Epithelial cell of esophagus (primary cell): ENCODE data around the gene FNDC3B.

Source experiments
- DNase-seq: peaks from one replicate; pipeline ENCODE4 v3.0.0; 2010; ENCODE audit warnings: low read depth
- H3K4me3 ChIP-seq: 2 replicates; pipeline ENCODE4 v1.5.1; 2011; ENCODE audit warnings: mild to moderate bottlenecking, low read length, control low read depth
- TF ChIP-seq, protein P1 (sequence below): IDR thresholded peaks from 2 replicates; pipeline ENCODE4 v1.5.1; 2011; ENCODE audit warnings: low read depth, mild to moderate bottlenecking, low read length, control low read depth, inconsistent platforms; ENCODE audit not compliant: insufficient read depth; ENCODE audit errors: missing control alignments

FNDC3B gene

DNA sequence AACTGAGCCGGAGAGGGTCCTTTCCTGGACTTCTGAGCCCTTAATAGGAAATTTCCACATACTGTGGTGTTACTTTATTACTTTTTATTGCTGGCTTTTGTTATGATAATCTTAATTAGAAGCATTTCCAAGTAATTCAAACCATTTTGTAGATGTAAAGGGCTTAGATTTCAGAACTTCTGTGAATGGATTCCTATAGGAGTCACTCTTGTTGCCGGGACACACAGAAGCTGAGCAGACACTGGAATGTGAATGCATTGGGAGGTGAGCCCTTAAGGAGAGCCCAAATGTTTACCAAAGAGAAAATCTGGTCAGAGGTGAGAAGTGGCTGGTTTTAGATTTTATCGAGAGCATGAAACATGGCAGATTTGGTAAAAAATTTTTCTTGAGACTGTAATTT, 87.4 kb downstream of the FNDC3B start:
- DNase-seq: no peak
- H3K4me3 ChIP-seq: no peak overlapping the region
- TF ChIP-seq, protein P1, sequence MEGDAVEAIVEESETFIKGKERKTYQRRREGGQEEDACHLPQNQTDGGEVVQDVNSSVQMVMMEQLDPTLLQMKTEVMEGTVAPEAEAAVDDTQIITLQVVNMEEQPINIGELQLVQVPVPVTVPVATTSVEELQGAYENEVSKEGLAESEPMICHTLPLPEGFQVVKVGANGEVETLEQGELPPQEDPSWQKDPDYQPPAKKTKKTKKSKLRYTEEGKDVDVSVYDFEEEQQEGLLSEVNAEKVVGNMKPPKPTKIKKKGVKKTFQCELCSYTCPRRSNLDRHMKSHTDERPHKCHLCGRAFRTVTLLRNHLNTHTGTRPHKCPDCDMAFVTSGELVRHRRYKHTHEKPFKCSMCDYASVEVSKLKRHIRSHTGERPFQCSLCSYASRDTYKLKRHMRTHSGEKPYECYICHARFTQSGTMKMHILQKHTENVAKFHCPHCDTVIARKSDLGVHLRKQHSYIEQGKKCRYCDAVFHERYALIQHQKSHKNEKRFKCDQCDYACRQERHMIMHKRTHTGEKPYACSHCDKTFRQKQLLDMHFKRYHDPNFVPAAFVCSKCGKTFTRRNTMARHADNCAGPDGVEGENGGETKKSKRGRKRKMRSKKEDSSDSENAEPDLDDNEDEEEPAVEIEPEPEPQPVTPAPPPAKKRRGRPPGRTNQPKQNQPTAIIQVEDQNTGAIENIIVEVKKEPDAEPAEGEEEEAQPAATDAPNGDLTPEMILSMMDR: no peak

DNA sequence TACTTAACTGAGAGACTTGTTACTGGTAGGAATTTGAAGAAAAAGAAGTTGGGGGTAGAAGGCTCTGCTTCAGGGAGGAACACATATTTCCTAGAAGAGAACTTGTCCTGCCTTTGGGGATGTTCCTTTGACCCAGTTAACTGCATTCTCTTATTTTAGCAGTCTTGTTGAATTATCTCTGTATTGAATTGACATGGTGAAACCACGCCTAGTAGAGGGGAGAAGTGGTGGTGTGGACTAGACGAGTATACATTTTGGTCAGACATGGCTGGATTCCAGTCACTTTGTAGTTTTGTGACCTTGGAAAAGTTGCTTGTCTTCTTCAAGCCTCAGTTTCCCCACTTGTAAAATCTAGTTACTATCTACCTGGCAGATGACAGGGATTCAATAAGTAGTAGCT, 87.8 kb downstream of the FNDC3B start:
- no peak for DNase-seq
- TF ChIP-seq, protein P1: no peak
- no peak overlapping the region for H3K4me3 ChIP-seq

DNA sequence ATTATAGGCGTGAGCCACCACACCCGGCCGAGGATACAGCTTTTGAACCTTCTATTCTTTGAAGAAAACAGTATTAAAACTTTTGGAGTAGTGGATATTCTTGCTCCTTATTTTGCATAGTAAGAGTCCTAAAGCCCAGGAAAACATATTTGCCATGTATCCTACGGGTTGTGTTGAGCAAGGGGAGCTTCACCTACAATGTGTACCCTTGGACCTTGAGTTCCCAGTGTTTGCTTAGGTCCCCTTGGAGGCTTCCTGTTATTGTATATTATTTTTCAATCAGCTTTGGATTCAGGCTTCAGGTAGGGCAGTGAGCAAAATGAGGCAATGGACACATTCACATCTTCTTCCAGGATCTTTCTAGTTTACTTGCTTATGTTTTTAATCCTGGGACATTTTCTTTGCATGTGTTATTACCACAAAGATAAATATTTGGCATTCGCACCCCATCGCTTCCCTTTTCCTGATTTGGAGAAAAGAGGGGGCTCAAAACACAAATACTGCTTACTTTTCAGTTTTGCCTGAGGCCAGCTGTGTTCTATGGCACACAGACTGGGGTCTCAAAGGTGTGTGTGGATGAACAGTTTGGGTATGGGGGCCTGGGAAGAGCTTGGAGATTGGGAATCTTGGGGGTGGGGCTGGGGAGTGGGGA, 88.7 kb downstream of the FNDC3B start:
- TF ChIP-seq, protein P1: no peak
- no peak for DNase-seq
- no peak overlapping the region for H3K4me3 ChIP-seq

DNA sequence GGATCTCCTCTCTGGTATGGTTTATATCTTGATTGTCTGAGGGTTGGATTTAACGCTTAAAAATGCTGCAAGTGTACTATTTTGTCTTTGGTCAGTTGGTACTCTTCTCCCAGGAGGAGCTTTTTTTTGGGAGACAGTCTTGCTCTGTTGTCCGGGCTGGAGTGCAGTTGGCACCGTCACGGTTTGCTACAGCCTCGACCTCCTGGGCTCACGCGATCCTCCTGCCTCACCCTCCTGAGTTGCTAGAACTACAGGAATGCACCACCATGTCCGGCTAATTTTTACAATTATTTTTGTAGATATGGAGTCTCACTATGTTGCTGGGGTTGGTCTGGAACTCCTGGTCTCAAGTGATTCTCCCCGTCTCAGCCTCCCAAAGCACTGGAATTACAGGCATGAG, 89.5 kb downstream of the FNDC3B start:
- H3K4me3 ChIP-seq: no peak overlapping the region
- TF ChIP-seq, protein P1: no peak
- no peak for DNase-seq

DNA sequence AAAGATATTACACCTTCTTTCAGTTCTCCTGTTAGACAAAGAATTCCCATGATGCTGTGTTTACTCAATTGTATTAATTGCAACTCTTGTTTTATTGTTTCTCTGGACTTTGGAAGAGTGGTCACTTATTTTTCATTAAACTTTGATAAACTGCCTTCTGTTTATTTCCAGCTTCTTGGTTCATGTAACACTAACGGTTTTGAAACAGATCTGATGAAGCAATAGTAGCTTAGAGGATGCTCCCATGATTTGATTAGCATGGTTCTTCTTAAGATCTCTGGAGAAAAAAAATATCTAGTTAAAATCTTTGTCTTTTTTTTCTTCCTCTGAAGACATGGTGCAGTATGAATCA, 90.1 kb downstream of the FNDC3B start:
- no peak for DNase-seq
- TF ChIP-seq, protein P1: no peak
- H3K4me3 ChIP-seq: no peak overlapping the region

DNA sequence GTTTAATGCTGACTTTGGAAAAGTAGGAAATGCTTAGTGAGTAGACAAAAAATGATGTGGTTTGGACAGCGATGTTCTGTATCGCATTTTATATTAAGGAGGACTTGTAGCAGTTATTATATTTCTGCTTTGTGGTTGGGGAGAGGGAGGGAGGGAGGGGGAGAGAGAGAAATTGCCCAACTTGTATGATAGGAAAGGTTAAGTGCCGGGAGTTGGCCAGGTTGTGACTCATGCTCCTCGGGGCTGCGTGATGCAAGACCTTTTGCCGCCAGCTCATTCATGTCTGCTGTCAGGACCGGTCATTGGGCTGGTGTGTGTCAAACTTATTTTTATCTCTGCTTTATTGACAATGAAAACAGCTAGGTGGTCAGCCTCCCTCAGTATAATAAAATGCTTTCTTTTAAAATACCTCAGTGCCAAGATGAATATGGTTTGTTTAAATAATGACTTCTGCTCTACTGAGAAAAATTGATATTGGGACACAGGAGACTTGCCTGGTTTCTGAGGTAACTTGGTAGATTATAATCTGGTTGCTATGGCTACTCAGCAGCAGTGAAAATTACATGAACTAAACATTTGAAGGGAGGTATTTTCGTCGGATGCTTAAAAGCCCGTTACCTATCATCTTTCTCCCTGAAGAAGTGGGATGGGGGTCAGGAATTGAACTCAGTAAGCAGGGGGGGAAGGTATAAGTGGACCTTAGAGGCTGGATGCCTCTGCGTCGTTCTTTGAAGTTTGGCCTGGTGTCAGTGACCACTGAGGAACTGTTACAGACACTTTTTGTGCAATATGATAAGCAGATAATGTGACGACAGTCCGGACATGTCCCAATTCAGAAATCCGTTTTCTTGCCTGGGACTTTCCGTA, 90.7 kb downstream of the FNDC3B start:
- peak; percentile 99 for DNase-seq
- TF ChIP-seq, protein P1: no peak
- H3K4me3 ChIP-seq: no peak overlapping the region

DNA sequence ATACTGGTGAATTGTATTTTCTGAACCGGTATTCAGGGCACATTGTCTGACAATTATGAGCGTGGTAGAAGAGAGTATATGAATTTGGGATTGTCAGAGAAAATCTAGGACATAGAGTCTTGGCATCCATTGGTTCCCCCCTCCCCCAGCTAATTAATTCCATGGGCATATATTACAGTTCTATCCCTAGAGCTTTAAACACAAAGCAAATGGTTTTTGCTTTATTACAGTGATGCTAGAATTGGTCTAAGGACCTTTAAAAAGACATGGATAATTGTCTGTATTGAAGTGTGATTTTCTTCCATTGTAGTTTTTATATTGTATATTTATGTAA, 91.3 kb downstream of the FNDC3B start:
- no peak overlapping the region for H3K4me3 ChIP-seq
- TF ChIP-seq, protein P1: no peak
- no peak for DNase-seq
